ENCODE data around the gene OSBPL6. TPM values are rescaled to one million over a fixed set of nuclear protein-coding genes. Genes with fewer than 3 reads are reported as not detected.

Gene OSBPL6
- total and polyA plus RNA-seq, 10 of the 15 experiments (the other 5 are each of a cell fraction or from before 2014, with no cell fraction given), result 0.01 to 0.08 (median 0.03) TPM; not detected in 5

GRCh38 chr2:178287652-178288344 is 93.5 kb downstream of the OSBPL6 start (continued):
- TF ChIP-seq NFYB (IDR thresholded peaks at IDR 0.05; ENCODE audit: insufficient read depth, low read depth, low read length) (no peak), PML (IDR thresholded peaks at IDR 0.05; ENCODE audit: low read length) (no peak), SMAD1 (IDR thresholded peaks at IDR 0.05; ENCODE audit: low read depth, partially characterized antibody) (no peak)

- ATAC-seq (no peak), FAIRE-seq (no peak), DNase-seq (ENCODE audit: low read depth, low spot score) (no peak)
- CTCF ChIA-PET, result no interaction called here
- no peaks in the 10 kb centered on the region for H4K20me1 ChIP-seq (ENCODE audit: control insufficient read depth, insufficient read depth)
- RAD21 ChIA-PET (ENCODE audit: unreplicated experiment), result no interaction called here
- in situ Hi-C loops (cut with MboI), result no loop called here
- H3K4me2 ChIP-seq (ENCODE audit: control insufficient read depth, insufficient read depth), result no peak overlapping the region
- H3K27ac ChIP-seq (ENCODE audit: control insufficient read depth, insufficient read depth), result no peak overlapping the region
- H3K9ac ChIP-seq (ENCODE audit: control insufficient read depth, insufficient read depth, low read length), result no peak overlapping the region
- H3K4me3 ChIP-seq, result no peak overlapping the region
- intact Hi-C loops (cut with micrococcal nuclease; ENCODE audit: unreplicated experiment), result no loop called here
- no peaks in the 10 kb centered on the region for H3K36me3 ChIP-seq (ENCODE audit: control insufficient read depth in 2 of 2, insufficient read depth in 2 of 2, low read length in 1 of 2)
- H3K9me3 ChIP-seq (replicated peaks; ENCODE audit: control insufficient read depth, insufficient read depth, low read length), result no peaks in the 10 kb centered on the region
- SMC1A ChIA-PET (ENCODE audit: uncharacterized antibody, unreplicated experiment), result no interaction called here
- no peaks in the 10 kb centered on the region for H3K27me3 ChIP-seq (replicated peaks in 1 of 2; ENCODE audit: control insufficient read depth in 2 of 2, insufficient read depth in 2 of 2, low read length in 1 of 2)
- no peaks in the 10 kb centered on the region for H3K4me1 ChIP-seq (ENCODE audit: control insufficient read depth, insufficient read depth, low read length)
- BruUV-seq (replicated peaks), result no TSS peak
- no peaks in the 10 kb centered on the region for H3K79me2 ChIP-seq (ENCODE audit: control insufficient read depth, insufficient read depth, low read length)
- H2AFZ ChIP-seq (ENCODE audit: control insufficient read depth, low read depth, low read length), result no peak overlapping the region
- POLR2A ChIA-PET, result no interaction called here
- TF ChIP-seq, protein P1, sequence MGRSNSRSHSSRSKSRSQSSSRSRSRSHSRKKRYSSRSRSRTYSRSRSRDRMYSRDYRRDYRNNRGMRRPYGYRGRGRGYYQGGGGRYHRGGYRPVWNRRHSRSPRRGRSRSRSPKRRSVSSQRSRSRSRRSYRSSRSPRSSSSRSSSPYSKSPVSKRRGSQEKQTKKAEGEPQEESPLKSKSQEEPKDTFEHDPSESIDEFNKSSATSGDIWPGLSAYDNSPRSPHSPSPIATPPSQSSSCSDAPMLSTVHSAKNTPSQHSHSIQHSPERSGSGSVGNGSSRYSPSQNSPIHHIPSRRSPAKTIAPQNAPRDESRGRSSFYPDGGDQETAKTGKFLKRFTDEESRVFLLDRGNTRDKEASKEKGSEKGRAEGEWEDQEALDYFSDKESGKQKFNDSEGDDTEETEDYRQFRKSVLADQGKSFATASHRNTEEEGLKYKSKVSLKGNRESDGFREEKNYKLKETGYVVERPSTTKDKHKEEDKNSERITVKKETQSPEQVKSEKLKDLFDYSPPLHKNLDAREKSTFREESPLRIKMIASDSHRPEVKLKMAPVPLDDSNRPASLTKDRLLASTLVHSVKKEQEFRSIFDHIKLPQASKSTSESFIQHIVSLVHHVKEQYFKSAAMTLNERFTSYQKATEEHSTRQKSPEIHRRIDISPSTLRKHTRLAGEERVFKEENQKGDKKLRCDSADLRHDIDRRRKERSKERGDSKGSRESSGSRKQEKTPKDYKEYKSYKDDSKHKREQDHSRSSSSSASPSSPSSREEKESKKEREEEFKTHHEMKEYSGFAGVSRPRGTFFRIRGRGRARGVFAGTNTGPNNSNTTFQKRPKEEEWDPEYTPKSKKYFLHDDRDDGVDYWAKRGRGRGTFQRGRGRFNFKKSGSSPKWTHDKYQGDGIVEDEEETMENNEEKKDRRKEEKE (IDR thresholded peaks at IDR 0.05), result no peak
- TF ChIP-seq PML (IDR thresholded peaks at IDR 0.05; ENCODE audit: low read length) (no peak), CEBPB (IDR thresholded peaks at IDR 0.05; ENCODE audit: borderline replicate concordance in 1 of 2, low read depth in 2 of 2, low read length in 2 of 2) (no peak), IRF4 (IDR thresholded peaks at IDR 0.05; ENCODE audit: low read depth, low read length) (no peak), BCL11A (IDR thresholded peaks at IDR 0.05; ENCODE audit: low read depth, low read length) (no peak), TARDBP (IDR thresholded peaks at IDR 0.05; ENCODE audit: borderline replicate concordance) (no peak), ZNF274 (IDR thresholded peaks at IDR 0.05; ENCODE audit: insufficient read depth, insufficient read length) (no peak), NR2C2 (IDR thresholded peaks at IDR 0.05; ENCODE audit: borderline replicate concordance, control insufficient read depth, insufficient read length, low read depth) (no peak), ZBED1 (IDR thresholded peaks at IDR 0.05; ENCODE audit: borderline replicate concordance) (no peak), IKZF2 (IDR thresholded peaks at IDR 0.05) (no peak), NFYA (IDR thresholded peaks at IDR 0.05; ENCODE audit: borderline replicate concordance, low read depth, low read length) (no peak), E2F8 (IDR thresholded peaks at IDR 0.05; ENCODE audit: low read depth, partially characterized antibody) (no peak), FOS (IDR thresholded peaks at IDR 0.05; ENCODE audit: borderline replicate concordance, extremely low read depth, insufficient read length) (no peak)
- TF ChIP-seq, protein P2, sequence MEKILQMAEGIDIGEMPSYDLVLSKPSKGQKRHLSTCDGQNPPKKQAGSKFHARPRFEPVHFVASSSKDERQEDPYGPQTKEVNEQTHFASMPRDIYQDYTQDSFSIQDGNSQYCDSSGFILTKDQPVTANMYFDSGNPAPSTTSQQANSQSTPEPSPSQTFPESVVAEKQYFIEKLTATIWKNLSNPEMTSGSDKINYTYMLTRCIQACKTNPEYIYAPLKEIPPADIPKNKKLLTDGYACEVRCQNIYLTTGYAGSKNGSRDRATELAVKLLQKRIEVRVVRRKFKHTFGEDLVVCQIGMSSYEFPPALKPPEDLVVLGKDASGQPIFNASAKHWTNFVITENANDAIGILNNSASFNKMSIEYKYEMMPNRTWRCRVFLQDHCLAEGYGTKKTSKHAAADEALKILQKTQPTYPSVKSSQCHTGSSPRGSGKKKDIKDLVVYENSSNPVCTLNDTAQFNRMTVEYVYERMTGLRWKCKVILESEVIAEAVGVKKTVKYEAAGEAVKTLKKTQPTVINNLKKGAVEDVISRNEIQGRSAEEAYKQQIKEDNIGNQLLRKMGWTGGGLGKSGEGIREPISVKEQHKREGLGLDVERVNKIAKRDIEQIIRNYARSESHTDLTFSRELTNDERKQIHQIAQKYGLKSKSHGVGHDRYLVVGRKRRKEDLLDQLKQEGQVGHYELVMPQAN (conservative IDR thresholded peaks at IDR 0.05), result no peak
Observed at GRCh38 chr2:178291703-178292102, 97.4 kb downstream of the OSBPL6 start.
